Measurements from ENCODE around the gene TRPV3. TPM values are rescaled to one million over a fixed set of nuclear protein-coding genes. Genes with fewer than 3 reads are reported as not detected.

The TRPV3 gene
- total RNA-seq, 1 experiment from 2014 or later: 0.31 TPM

DNA sequence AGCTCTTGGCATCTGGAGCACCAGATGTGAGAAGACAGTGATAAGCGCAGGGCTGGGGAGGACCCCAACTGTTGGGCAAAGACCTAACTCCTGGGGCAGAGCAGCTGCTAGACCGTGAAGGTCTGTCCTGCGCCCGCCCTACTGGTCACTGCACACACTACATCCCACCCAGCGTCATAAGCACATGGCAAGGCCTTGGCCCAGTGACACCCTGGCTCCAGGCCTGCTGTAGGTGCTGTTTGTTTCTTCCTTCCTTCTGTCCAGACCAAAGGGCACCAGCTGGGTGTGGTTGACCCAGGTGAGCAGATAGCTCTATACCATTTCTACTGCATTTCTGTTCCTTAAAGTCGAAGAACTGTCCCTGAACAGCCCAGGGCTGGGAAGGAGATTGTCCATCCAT, 6.4 kb downstream of the TRPV3 start:
- Histone ChIP-seq H3K4me1 (ENCODE audit: control insufficient read depth, insufficient read depth, low read length) (no peaks in the 10 kb centered on the region), H3K9me3 (ENCODE audit: control insufficient read depth, insufficient read depth, low read depth, low read length) (no peaks in the 10 kb centered on the region), H3K4me3 (ENCODE audit: low read depth in 2 of 2, low read length in 2 of 2) (no peak overlapping the region), H3K27me3 (ENCODE audit: control insufficient read depth, insufficient read depth, low read length) (no peaks in the 10 kb centered on the region), H3K27ac (ENCODE audit: low read length) (no peak overlapping the region), H3K36me3 (ENCODE audit: control insufficient read depth, insufficient read depth, low read length) (no peaks in the 10 kb centered on the region)
- ChIA-PET POLR2A (no interaction called here), CTCF (interaction anchor here (0.6 kb wide), 1 partner anchor 123 kb away, joined by 4 read pairs; no protein-coding TSS in a partner anchor)
- BruUV-seq (replicated peaks): no TSS peak
- no peak for DNase-seq (ENCODE audit: low read depth, low spot score)
- in situ Hi-C loops (cut with HindIII; ENCODE audit: low pct_unique_long_range_greater_than_20kb, low sequenced_read_pairs) (no loop called here), intact Hi-C loops (cut with micrococcal nuclease; ENCODE audit: unreplicated experiment) (no loop called here)
- ATAC-seq: peak; percentile 50; the same call in 1 of the 2 replicates
- TF ChIP-seq, protein P1, sequence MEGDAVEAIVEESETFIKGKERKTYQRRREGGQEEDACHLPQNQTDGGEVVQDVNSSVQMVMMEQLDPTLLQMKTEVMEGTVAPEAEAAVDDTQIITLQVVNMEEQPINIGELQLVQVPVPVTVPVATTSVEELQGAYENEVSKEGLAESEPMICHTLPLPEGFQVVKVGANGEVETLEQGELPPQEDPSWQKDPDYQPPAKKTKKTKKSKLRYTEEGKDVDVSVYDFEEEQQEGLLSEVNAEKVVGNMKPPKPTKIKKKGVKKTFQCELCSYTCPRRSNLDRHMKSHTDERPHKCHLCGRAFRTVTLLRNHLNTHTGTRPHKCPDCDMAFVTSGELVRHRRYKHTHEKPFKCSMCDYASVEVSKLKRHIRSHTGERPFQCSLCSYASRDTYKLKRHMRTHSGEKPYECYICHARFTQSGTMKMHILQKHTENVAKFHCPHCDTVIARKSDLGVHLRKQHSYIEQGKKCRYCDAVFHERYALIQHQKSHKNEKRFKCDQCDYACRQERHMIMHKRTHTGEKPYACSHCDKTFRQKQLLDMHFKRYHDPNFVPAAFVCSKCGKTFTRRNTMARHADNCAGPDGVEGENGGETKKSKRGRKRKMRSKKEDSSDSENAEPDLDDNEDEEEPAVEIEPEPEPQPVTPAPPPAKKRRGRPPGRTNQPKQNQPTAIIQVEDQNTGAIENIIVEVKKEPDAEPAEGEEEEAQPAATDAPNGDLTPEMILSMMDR (IDR thresholded peaks at IDR 0.05): no peak
- TF ChIP-seq, protein P2, sequence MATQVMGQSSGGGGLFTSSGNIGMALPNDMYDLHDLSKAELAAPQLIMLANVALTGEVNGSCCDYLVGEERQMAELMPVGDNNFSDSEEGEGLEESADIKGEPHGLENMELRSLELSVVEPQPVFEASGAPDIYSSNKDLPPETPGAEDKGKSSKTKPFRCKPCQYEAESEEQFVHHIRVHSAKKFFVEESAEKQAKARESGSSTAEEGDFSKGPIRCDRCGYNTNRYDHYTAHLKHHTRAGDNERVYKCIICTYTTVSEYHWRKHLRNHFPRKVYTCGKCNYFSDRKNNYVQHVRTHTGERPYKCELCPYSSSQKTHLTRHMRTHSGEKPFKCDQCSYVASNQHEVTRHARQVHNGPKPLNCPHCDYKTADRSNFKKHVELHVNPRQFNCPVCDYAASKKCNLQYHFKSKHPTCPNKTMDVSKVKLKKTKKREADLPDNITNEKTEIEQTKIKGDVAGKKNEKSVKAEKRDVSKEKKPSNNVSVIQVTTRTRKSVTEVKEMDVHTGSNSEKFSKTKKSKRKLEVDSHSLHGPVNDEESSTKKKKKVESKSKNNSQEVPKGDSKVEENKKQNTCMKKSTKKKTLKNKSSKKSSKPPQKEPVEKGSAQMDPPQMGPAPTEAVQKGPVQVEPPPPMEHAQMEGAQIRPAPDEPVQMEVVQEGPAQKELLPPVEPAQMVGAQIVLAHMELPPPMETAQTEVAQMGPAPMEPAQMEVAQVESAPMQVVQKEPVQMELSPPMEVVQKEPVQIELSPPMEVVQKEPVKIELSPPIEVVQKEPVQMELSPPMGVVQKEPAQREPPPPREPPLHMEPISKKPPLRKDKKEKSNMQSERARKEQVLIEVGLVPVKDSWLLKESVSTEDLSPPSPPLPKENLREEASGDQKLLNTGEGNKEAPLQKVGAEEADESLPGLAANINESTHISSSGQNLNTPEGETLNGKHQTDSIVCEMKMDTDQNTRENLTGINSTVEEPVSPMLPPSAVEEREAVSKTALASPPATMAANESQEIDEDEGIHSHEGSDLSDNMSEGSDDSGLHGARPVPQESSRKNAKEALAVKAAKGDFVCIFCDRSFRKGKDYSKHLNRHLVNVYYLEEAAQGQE (IDR thresholded peaks at IDR 0.05; ENCODE audit: insufficient read depth in 1 of 2, low read depth in 2 of 2, low read length in 1 of 2): no peak
- TF ChIP-seq SIN3A (IDR thresholded peaks at IDR 0.05; ENCODE audit: borderline replicate concordance, insufficient read depth, low read depth, low read length) (no peak), POLR2AphosphoS5 (IDR thresholded peaks at IDR 0.05; ENCODE audit: low read depth, low read length) (no peak), TCF7L2 (IDR thresholded peaks at IDR 0.05; ENCODE audit: low read depth, low read length) (no peak)

DNA sequence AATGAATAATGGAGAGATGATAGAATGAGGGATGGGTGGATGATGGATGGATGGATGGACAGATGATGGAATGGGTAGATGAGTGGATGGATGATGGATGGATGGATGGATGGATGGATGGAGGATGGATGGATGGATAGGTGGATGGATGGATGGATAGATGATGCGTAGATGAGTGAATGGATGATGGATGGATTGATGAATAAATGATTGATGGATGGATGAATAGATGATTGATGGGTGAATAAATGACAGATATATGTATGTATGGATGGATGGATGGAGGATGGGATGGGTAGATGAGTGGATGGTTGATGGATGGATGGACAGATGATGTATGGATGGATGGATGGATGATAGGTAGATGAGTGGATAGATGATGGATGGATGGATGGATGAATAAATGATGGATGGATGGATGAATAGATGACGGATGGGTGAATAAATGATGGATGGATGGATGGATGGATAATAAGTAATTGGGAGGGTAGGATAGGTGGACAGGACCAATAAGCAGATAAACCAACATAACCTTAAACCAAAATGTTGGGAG, 7.9 kb downstream of the TRPV3 start:
- Histone ChIP-seq H3K4me1 (ENCODE audit: control insufficient read depth, insufficient read depth, low read length) (no peaks in the 10 kb centered on the region), H3K27me3 (ENCODE audit: control insufficient read depth, insufficient read depth, low read length) (no peaks in the 10 kb centered on the region), H3K36me3 (ENCODE audit: control insufficient read depth, insufficient read depth, low read length) (no peaks in the 10 kb centered on the region), H3K4me3 (ENCODE audit: low read depth in 2 of 2, low read length in 2 of 2) (no peak overlapping the region), H3K27ac (ENCODE audit: low read length) (no peak overlapping the region), H3K9me3 (ENCODE audit: control insufficient read depth, insufficient read depth, low read depth, low read length) (no peaks in the 10 kb centered on the region)
- ChIA-PET POLR2A (no interaction called here), CTCF (no interaction called here)
- intact Hi-C loops (cut with micrococcal nuclease; ENCODE audit: unreplicated experiment) (no loop called here), in situ Hi-C loops (cut with HindIII; ENCODE audit: low pct_unique_long_range_greater_than_20kb, low sequenced_read_pairs) (no loop called here)
- TF ChIP-seq TCF7L2 (IDR thresholded peaks at IDR 0.05; ENCODE audit: low read depth, low read length) (no peak), POLR2AphosphoS5 (IDR thresholded peaks at IDR 0.05; ENCODE audit: low read depth, low read length) (no peak), SIN3A (IDR thresholded peaks at IDR 0.05; ENCODE audit: borderline replicate concordance, insufficient read depth, low read depth, low read length) (no peak)
- TF ChIP-seq, protein P1 (IDR thresholded peaks at IDR 0.05): no peak
- TF ChIP-seq, protein P2 (IDR thresholded peaks at IDR 0.05; ENCODE audit: insufficient read depth in 1 of 2, low read depth in 2 of 2, low read length in 1 of 2): no peak
- no peak for DNase-seq (ENCODE audit: low read depth, low spot score)
- no TSS peak for BruUV-seq (replicated peaks)
- ATAC-seq: no peak

Data from Panc1 (cell line).